Endothelial cell of umbilical vein (primary cell): ENCODE measurements around the gene UGCG. TPM values are rescaled to one million over a fixed set of nuclear protein-coding genes. Genes with fewer than 3 reads are reported as not detected.

ENCODE experiments used
- BruUV-seq: library from RNA; stranded (reverse); fragments of 400-500 nt; replicated peaks from 2 replicates; lab custom pipeline; 2021; lab: Mats Ljungman, UMichigan
- CTCF ChIA-PET: fragments of 300-600, 350-600 bp; sonication (Branson Sonifier 250); formaldehyde crosslinking; loops from one replicate; lab custom pipeline; 2021; ENCODE audit warnings: antibody characterized with exemption, inconsistent platforms; lab: Charles Lee
- POLR2A ChIA-PET: fragments of 300-600, 350-600 bp; sonication (Branson Sonifier 250); formaldehyde crosslinking; loops from one replicate; lab custom pipeline; 2021; ENCODE audit warnings: antibody characterized with exemption, inconsistent platforms; lab: Charles Lee
- DNase-seq: peaks from one replicate; pipeline ENCODE4 v3.0.0-alpha.2; 2011; ENCODE audit warnings: low read depth, low spot score
- FAIRE-seq: peaks from 2 replicates; lab custom pipeline; 2011; peaks lifted over from hg19 to GRCh38; lab: Jason Lieb, UNC
- H2AFZ ChIP-seq: 2 replicates; pipeline ENCODE4 v1.6.0; 2012; ENCODE audit warnings: low read depth, low read length, control low read depth, inconsistent platforms
- H3K27ac ChIP-seq: 2 replicates; pipeline ENCODE4 v1.5.1; 2011; ENCODE audit warnings: low read depth, mild to moderate bottlenecking, control low read depth, low read length, moderate library complexity; ENCODE audit not compliant: insufficient read depth
- H3K27me3 ChIP-seq, 2 experiments: 2 replicates each; pipeline versions ENCODE4 v1.6.0 to v1.6.1; 2011; ENCODE audit warnings: low read length in 2 of 2, mixed read lengths in 1 of 2; ENCODE audit not compliant: control insufficient read depth in 2 of 2, insufficient read depth in 2 of 2
- H3K36me3 ChIP-seq, 2 experiments: 2 replicates in 1 of 2; 3 replicates in 1 of 2; pipeline ENCODE4 v1.5.1; 2011; ENCODE audit warnings: low read length in 2 of 2, mild to moderate bottlenecking in 1 of 2, moderate library complexity in 1 of 2; ENCODE audit not compliant: control insufficient read depth in 2 of 2, insufficient read depth in 2 of 2; ENCODE audit errors: extremely low read depth in 1 of 2
- H3K4me1 ChIP-seq: 3 replicates; pipeline ENCODE4 v1.5.1; 2011; ENCODE audit warnings: mild to moderate bottlenecking, low read length; ENCODE audit not compliant: control insufficient read depth, insufficient read depth; ENCODE audit errors: extremely low read depth
- H3K4me2 ChIP-seq: 2 replicates; pipeline ENCODE4 v1.6.1; 2011; ENCODE audit warnings: low read length, control low read depth, mixed read lengths; ENCODE audit not compliant: insufficient read depth
- H3K4me3 ChIP-seq, 3 experiments: fragments of 200-600 bp in 1 of 3; sonication (generic), shearing (Covaris generic) in 1 of 3; replicated peaks in 1 of 3; 2 replicates each; pipeline ENCODE4 v1.5.1; 2011 to 2016; ENCODE audit warnings: control low read depth in 3 of 3, low read length in 3 of 3, mild to moderate bottlenecking in 2 of 3, inconsistent platforms in 1 of 3, low read depth in 1 of 3, moderate library complexity in 1 of 3; ENCODE audit not compliant: insufficient read depth in 1 of 3
- H3K79me2 ChIP-seq: 2 replicates; pipeline ENCODE4 v1.6.0; 2012; ENCODE audit warnings: low read length, inconsistent platforms; ENCODE audit not compliant: control insufficient read depth, insufficient read depth
- H3K9ac ChIP-seq: replicated peaks from 2 replicates; pipeline ENCODE3; 2011; ENCODE audit warnings: low read length, control low read depth; ENCODE audit not compliant: insufficient read depth; ENCODE audit errors: extremely low read depth
- H3K9me1 ChIP-seq: replicated peaks from 3 replicates; pipeline ENCODE4 v1.6.0; 2011; ENCODE audit warnings: mild to moderate bottlenecking, low read length; ENCODE audit not compliant: control insufficient read depth, insufficient read depth; ENCODE audit errors: extremely low read depth
- H3K9me3 ChIP-seq: replicated peaks from 2 replicates; pipeline ENCODE4 v1.5.1; 2012; ENCODE audit warnings: low read length, inconsistent platforms; ENCODE audit not compliant: control insufficient read depth, insufficient read depth
- H4K20me1 ChIP-seq: replicated peaks from 2 replicates; pipeline ENCODE3; 2011; ENCODE audit warnings: mild to moderate bottlenecking, low read length; ENCODE audit not compliant: control insufficient read depth, insufficient read depth; ENCODE audit errors: extremely low read depth
- CTCF ChIP-seq, 2 donors: IDR thresholded peaks; 1 replicate in 1 of 2; 2 replicates in 1 of 2; pipeline ENCODE4 v1.5.1; 2011; ENCODE audit warnings: low read length in 2 of 2, mild to moderate bottlenecking in 2 of 2, moderate library complexity in 2 of 2, control low read depth in 1 of 2, inconsistent platforms in 1 of 2, low read depth in 1 of 2; ENCODE audit not compliant: insufficient read depth in 1 of 2; ENCODE audit errors: extremely low read depth in 1 of 2
- EZH2 ChIP-seq: IDR thresholded peaks from 2 replicates; pipeline ENCODE4 v1.6.1; 2012; ENCODE audit warnings: borderline replicate concordance, low read depth, mild to moderate bottlenecking, moderate library complexity, low read length, inconsistent platforms; ENCODE audit not compliant: severe bottlenecking
- FOS ChIP-seq: IDR thresholded peaks from 2 replicates; pipeline ENCODE4 v1.6.1; 2011; ENCODE audit warnings: mild to moderate bottlenecking, low read length, moderate library complexity, borderline replicate concordance; ENCODE audit not compliant: insufficient read depth
- GATA2 ChIP-seq: IDR thresholded peaks from 2 replicates; pipeline ENCODE4 v1.7.0; 2011; ENCODE audit warnings: low read depth, mild to moderate bottlenecking, moderate library complexity, mixed read lengths, low read length; ENCODE audit not compliant: insufficient read length, insufficient read depth
- JUN ChIP-seq: IDR thresholded peaks from 2 replicates; pipeline ENCODE4 v1.6.1; 2011; ENCODE audit warnings: borderline replicate concordance, low read depth; ENCODE audit not compliant: insufficient read length, insufficient read depth
- MAX ChIP-seq: IDR thresholded peaks from 2 replicates; pipeline ENCODE4 v1.6.1; 2011; ENCODE audit not compliant: insufficient read depth, insufficient read length
- MYC ChIP-seq: IDR thresholded peaks from one replicate; pipeline ENCODE4 v1.6.1; 2011; ENCODE audit warnings: mild to moderate bottlenecking, low read depth, low read length
- POLR2A ChIP-seq: IDR thresholded peaks from 2 replicates; pipeline ENCODE4 v1.6.1; 2012; ENCODE audit warnings: low read depth, mild to moderate bottlenecking, control low read depth, low read length
- POLR2AphosphoS5 ChIP-seq: IDR thresholded peaks from 2 replicates; pipeline ENCODE4 v1.6.1; 2012; ENCODE audit warnings: low read depth, mild to moderate bottlenecking, control low read depth, low read length, moderate library complexity; ENCODE audit not compliant: insufficient read depth
- dilution Hi-C: fragments of 300-500 bp; cut with MboI; formaldehyde crosslinking; loops from one replicate; pipeline ENCODE4 v1.15.0; 2019; ENCODE audit warnings: low sequenced_read_pairs; ENCODE audit not compliant: extremely low pct_ligation_motif_present
- intact Hi-C: fragments of 100-400 bp; cut with micrococcal nuclease; formaldehyde crosslinking; loops from one replicate; pipeline ENCODE4 v1.10.0; 2022
- polyA plus RNA-seq, 4 experiments: library from polyadenylated mRNA; depleted of rRNA in 3 of 4; stranded (reverse) in 3 of 4; unstranded in 1 of 4; fragments of >200 nt; gene quantifications; 2 replicates each; pipeline versions ENCODE4 v1.2.1 to v1.2.3, GENCODE V29; 2011 to 2012; ENCODE audit warnings: missing spikeins in 1 of 4
- total RNA-seq: library from RNA; stranded (reverse); gene quantifications from 2 replicates; pipeline ENCODE4 v1.2.3, GENCODE V29; 2021

UGCG gene
- total and polyA plus RNA-seq, 2 donors (not counting 3 experiments of a cell fraction or from before 2014, with no cell fraction given), result 28.5 to 38.5 TPM

GRCh38 chr9:111970827-111971226 is 74.2 kb downstream of the UGCG start:
- no peaks in the 10 kb centered on the region for H3K79me2 ChIP-seq
- BruUV-seq, result no TSS peak
- H2AFZ ChIP-seq, result no peak overlapping the region
- no peaks in the 10 kb centered on the region for H3K9me1 ChIP-seq
- no peaks in the 10 kb centered on the region for H3K9me3 ChIP-seq
- no peak overlapping the region for H3K9ac ChIP-seq
- no peak for DNase-seq
- intact Hi-C loops, result no loop called here
- no peaks in the 10 kb centered on the region for H3K27me3 ChIP-seq
- peaks cover 3% of the 10 kb centered on the region for H3K4me1 ChIP-seq
- ChIA-PET POLR2A (no interaction called here), CTCF (interaction anchor here (0.6 to 1.3 kb wide), 3 partner anchors 9 to 49 kb away, joined by 3 read pairs; no protein-coding TSS in a partner anchor)
- FAIRE-seq, result no peak
- H3K4me2 ChIP-seq, result no peak overlapping the region
- dilution Hi-C loops, result no loop called here
- no peaks in the 10 kb centered on the region for H4K20me1 ChIP-seq
- TF ChIP-seq CTCF (IDR thresholded peaks at IDR 0.05; ENCODE audit: extremely low read depth in 1 of 2, insufficient read depth in 1 of 2, low read depth in 1 of 2, low read length in 2 of 2) (no peak), POLR2AphosphoS5 (no peak), MYC (no peak), EZH2 (no peak), GATA2 (no peak), FOS (no peak), JUN (no peak), MAX (no peak), POLR2A (no peak)
- no peak overlapping the region for H3K4me3 ChIP-seq
- H3K27ac ChIP-seq, result no peak overlapping the region
- H3K36me3 ChIP-seq, result no peaks in the 10 kb centered on the region
